Amniotic stem cell (primary cell): ENCODE data around the gene FOXRED1.
"Not testable (repeated sequence)": the region's sequence is repeated elsewhere in the genome, so short reads cannot be mapped to it uniquely, and the experiment has no call there.

Experiments
- DNase-seq: peaks from one replicate; lab custom pipeline; 2025; lab: John Stamatoyannopoulos, UW

Gene FOXRED1

DNA sequence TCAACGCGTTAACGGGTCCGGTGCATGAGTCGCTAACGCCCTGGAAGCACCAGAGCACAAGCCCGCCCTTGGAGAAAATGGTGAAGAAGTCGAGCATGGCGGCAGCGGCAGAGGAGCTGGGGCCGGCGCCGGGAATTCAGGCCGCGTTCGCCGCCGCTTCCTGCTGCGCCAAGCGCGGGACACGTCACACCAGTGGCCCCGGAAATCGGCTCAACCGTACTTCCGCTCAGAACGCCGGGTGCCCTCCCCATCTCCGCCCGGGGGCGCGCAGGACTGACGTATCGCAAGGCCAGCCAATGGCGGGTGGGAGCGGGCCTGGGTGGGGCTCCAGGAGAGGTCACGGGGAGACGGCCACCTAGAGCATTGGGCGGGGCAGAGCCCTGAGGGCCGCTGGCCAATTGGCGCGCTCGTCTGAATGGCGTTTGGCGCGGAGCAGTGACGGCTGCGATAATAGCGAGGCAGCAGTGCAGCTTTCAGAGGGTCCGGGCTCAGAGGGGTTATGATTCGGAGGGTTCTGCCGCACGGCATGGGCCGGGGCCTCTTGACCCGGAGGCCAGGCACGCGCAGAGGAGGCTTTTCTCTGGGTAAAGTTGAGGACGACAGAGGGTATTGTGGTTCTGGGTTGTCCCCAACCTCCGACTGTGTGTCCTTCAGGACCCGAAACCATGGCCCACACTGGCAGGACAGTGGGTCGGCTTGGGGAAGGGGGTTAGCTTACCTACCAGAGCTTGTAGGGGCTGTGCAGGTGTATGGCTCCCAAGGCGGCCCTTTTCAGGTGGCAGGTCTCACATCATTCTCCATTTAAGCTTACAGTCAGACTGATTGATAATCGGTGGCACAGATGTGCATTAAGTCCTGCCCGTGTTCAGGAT is at the start of gene FOXRED1, which contains the start of gene SRPRA:
Gene FOXRED1, plus strand, starts transcription at position 447 of the 872 bp plus-strand sequence. Its CDS starts 53 bp downstream, at position 500.
Gene SRPRA, minus strand, starts transcription at position 188 of the 872 bp plus-strand sequence. Its CDS starts 91 bp downstream, at position 97.
- peak; percentile 99 for DNase-seq

DNA sequence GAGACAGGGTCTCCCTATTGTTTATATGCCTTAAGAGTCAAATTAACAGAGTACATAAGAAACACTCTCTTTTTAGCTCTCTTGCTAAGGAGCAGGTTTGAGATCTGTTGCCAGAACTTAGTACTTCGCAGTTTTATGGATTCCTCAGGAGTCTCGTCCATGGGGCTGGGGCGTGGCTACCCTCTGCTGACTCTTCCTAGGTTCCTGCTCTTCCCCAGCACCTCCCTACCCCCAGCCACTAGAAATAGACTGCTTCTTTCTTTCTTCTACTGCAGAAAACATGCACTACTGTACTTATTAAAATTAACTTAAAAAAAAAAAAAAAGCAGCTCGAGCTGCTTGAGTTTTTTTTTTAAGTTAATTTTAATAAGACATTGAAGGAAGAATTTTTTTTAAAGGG is 49.4 kb upstream of the FOXRED1 start:
- no peak for DNase-seq

DNA sequence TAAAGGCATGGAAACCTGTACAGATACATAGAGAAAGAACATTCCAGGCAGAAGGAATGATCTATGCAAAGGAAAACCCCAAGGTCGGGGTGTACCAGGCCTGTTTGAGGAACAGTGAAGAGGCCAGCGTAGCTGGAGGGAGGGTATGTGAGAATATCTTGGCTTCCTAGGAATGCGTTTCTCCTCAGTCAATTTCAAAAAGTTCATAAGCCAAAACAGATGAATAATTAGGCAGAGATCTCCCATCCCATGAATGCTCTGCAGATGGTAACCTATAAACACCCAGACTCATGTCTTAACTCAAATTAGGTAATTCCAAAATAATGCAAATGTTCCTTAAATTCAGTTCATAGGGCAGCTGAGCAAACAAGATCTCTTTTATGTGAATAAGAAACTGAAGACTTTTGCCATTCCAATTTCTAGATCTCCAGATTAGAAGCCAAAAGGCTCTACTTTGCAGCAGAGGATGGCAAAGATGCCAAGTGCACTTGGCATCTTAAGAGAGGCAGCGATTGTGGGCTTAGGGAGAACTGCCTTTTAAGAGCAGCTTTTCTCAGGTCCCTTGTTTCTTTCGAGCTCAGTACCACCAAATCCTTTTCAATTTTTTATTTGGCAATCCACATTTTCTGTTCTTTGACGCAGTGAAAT is 44.2 kb upstream of the FOXRED1 start:
- DNase-seq: no peak

DNA sequence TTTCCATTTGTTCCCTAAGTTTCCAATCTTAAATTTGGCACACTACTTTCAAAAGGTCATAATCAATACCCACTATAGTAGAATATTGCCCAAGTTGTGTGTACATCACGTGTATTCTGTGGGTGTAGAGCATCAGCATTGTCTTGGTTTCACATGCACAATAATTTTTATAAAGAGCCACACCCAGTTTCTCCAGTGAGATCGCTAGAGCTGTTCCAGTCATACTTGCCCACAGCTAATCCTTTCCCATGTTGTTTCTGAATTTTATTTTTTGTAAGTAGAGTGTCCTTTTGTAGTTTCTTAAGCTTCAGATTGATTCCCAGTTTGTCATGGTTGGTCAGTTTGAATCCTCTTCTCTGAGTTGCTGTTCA is 43.7 kb upstream of the FOXRED1 start:
- DNase-seq: no peak

DNA sequence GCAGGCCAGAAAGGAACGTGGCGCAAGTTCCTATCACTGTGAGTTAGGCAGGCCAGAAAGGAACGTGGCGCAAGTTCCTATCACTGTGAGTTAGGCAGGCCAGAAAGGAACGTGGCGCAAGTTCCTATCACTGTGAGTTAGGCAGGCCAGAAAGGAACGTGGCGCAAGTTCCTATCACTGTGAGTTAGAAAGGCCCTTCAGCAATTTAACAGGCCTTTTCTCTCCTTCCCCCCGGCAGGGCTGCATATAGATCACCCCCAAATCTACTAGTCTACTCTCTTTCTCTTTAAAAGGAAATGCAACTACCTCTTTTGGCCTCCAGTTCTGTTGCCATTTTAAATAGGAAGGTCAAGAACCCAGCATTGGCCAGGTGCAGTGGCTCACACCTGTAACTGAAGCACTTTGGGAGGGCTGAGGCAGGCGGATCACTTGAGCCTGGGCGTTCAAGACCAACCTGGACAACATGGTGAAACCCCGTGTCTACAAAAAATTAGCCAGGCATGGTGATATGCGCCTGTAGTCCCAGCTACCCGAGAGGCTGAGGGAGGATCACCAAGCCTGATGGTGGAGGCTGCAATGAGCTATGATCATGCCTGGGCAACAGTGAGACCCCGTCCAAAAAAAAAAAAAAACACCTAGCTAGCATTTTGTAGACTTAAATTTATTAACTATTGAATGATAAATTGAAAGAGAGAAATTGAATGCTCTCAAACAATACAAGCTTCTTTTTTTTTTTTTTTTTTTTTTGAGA is 42.4 kb upstream of the FOXRED1 start:
- DNase-seq: no peak

DNA sequence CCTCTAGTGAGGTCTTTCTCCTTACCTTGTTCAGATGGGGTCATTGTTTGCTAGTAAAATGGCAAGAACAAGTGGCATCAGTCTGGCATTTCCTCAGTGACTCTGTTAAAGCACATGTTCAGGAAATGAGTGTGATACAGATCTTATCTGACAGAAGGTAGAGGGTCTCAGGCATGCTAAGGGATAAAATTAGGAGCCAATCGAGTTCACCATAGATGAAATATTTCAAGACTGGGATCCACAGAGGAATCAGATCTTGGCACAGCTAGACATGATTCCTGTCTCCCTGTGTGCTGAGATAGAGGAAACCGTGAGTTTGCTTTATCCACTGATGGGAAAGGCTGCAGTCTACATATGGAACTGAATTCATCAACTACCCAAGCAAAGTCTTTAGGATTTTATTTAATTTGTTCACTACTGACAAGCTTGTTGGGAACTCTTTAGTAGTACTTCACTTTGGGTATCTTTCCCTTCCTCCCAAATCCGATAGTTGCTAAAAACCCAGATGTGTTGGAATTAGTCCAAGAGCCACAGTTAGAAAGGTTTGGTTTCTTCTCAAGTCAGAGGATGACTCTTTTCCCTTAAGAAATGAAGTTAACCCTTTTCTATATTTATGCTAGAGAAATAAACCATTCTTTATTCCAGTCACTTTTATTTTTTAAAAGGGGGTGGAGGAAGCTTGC is 39.0 kb upstream of the FOXRED1 start:
- no peak for DNase-seq

DNA sequence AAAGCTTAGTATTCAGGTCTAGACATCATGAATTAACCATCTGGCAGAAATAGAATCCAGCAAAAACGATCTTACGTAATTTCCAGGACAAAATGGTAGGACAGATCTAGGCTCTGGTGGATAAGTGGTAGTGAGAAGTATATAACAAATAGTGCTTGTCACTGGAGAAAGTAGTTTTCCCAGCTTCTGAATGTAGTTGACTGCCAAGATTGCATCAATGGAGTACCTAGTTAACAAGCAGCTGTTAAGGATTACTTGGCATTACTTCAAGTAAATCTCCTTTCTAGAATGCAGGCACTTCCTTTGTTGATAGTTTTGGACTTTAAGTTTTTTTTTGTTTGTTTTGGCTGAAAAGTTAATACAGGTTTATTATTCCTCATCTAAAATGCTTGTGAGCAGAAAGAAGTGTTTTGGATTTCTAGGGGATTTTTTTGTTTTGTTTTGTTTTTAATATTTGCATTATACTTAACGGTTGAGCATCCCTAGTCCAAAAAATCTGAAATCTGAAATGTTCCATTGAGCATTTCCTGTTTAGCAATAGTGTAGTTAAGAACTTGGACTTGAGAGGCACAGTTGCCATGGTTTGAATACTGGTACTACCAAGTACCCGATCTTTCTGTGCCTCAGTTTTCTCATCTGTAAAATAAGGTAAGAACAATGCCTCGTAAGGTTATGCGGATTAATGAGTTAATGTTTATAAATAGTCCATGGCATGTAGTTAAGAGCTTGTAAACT is 37.1 kb upstream of the FOXRED1 start:
- no peak for DNase-seq

DNA sequence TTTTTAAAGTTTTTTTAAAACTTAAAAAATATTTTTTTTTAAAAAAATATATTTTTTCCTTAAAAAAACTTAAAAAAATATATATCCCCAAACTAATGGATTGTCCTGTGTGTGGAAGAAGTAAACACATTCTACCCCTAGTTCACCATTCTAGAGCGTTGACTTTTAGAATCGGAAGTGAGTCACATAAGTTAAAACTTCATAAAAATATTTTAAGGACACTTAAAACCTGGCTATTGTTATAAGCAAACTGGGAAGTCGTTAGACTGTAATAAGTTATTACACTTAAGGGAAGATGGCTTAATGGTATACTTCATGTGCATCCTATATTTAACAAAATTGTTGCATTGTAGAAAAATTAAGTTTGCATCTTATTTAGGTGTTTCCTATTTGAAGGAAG is 36.3 kb upstream of the FOXRED1 start:
- DNase-seq: no peak

DNA sequence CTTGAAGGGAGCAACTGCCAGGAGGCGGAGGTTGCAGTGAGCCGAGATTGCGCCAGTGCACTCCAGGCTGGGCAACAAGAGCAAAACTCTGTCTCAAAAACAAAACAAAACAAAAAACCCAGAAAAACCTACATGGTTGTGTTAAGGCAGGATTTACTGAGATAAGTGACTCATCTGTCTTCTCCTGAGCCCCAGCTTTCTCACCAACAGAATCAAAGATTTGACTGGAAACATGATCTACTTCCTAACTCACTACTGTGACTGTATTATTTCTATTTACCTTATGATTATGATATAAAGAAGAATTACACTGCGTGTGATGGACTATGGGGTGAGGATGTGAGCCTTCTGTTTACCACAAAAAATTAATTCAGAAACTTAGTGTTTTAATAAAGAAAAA is 35.6 kb upstream of the FOXRED1 start:
- DNase-seq: no peak

DNA sequence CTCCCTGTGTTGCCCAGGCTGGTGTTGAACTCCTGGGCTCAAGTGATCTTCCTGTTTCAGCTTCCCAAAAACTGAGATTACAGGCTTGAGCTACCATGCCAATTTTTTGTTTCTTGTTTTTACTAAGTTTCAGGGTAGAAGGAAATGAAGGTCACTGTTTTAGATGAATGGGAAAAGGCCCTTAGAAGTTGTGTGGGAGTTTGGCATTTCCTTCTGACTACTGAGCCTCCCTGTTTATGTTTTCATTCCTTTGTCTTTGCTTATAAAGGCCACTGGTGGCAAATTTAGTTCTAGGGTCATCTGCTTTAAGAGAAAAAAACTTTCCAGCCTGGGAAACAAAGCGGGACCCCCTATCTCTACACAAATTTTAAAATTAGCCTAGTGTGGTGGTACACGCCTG is 22.3 kb upstream of the FOXRED1 start:
- no peak for DNase-seq

DNA sequence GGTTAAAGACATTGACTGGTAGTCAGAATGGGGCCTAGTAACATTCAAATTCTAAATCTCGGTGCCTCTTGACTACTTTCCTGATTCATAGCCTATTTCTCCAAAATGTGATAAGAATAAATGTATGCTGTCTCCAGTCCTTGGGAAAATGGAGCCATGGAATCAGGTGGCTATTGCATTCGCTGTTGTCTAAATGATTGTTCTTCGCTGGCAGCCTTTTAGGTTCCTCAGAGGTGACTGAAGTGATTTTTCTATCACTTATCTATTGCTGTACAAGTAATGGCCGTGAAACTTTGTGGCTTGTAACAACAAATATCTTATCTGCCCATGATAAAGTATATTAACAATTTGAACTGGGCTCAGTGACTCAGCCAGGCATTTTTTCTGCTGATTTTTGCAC is 15.7 kb upstream of the FOXRED1 start:
- DNase-seq: no peak

DNA sequence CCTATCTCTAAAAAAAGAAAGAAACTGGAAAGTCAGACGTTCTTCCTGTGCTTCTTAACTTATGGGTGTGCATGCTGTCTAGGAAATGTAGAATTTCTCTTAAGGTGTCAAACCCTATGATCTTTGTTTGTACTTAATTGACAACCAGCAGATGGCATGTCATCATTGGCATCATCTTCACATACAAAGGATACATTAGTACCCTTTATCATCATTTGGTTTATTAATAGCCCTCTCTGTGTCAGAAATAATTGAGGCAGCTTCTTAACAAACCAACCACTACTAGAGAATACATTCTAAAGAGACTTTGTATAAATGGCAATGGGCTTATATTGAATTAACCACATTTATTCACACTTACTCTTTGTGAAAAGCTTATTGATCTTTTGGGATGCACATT is 14.1 kb upstream of the FOXRED1 start:
- no peak for DNase-seq

DNA sequence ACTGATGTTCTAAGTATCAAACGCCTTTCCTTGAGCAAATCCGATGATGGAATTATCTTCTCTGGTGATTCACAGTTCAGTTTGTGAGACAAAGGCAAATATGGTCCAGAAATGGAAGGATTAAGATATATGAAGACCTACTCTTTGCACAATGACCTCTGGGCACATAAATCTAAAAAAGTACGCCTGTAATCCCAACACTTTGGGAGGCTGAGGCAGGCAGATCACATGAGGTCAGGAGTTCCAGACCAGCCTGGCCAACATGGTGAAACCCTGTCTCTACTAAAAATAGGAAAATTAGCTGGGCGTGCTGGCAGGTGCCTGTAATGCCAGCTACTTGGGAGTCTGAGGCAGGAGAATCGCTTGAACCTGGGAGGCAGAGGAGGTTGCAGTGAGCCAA is 13.4 kb upstream of the FOXRED1 start:
- DNase-seq: not testable (repeated sequence)

DNA sequence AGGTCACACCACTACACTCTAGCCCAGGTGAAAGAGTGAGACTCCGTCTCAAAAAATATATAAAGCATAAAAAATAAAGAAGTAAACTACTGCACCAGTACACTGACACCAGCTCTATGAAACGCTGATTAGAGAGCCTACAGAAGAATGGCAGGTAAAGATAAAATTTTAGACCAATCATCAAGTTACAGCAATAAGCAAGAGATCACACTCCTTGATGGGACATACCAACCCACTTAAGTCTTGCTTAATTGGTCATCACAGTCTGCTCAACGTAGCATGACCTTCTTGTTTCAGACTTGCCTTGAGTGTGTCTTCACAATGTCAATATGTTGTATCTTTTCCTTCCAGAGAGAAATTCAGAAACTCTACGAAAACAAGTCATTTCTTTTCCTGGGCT is 12.7 kb upstream of the FOXRED1 start:
- no peak for DNase-seq

DNA sequence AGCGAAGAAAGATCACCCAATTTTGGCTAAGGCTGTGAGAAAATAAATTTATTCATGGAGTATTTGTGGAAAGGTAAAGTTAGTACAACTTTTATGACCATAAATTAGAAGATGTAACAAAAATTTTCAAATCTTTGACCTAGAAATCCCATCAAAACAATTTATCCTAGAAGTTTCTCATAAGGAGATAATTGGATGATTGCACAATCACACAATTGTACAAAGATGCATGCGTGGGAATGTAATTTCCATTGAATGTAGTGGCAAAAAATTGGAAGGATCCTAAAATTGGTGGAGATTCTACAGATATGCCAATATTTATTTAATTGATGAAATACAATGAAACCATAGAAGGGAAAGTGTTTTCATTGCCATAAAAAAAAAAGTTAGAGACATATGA is 11.8 kb upstream of the FOXRED1 start:
- no peak for DNase-seq

DNA sequence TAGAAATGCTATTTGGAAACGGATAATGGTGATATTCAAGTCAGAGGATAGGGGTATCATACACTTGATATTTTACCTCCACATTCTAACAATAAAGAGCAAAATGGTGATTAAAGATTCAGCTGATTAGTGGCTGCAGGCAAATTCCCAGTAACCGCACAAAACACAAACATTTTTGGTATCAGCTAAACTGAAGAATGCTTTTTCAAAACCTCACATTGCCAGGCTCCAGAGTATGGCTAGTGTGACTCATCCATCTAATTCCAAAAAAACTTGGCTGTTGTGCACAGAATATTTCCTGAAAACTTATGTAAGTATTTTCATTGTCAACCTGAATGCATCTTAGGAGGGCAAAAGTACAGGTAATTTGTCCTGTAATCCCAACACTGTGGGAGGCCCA is 11.2 kb upstream of the FOXRED1 start:
- no peak for DNase-seq

DNA sequence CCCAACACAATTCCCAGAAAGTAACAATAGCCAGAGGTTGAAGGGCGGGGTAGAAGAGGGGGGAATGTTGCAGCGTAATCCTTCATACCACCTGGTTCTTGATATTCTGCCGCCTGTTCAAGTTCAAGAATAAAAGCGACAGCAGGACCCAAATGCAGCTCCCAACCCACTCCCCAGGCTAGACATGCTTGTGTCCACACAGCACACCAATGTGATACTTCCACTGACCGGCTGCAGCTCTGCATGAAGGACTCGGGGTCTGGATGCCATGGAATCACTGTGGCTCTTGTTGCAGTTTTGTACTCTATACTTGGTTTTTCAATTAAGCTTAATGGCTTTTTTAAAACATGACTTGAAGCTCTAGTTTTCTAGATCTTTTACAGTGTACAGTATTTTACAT is 6.7 kb upstream of the FOXRED1 start:
- no peak for DNase-seq

DNA sequence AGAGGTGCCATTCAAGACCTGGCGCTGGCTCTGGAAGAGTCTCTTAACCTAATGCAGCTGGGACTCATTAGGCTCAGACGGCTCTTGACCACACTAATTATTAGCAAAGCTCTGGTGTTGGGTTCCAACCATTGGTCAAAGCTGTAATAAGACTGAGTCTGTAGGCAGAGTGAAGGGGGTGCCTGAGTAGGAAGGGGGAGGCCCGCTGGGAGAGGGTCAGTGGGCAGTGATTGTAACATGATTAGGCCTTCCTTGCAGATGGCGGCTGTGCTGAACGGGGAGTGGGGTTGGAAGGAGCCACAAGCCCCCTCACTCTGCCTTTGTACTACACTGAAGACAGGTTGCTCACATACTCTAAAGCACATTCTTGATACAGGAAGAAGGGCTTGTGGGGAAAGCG is 5.5 kb upstream of the FOXRED1 start:
- DNase-seq: no peak

DNA sequence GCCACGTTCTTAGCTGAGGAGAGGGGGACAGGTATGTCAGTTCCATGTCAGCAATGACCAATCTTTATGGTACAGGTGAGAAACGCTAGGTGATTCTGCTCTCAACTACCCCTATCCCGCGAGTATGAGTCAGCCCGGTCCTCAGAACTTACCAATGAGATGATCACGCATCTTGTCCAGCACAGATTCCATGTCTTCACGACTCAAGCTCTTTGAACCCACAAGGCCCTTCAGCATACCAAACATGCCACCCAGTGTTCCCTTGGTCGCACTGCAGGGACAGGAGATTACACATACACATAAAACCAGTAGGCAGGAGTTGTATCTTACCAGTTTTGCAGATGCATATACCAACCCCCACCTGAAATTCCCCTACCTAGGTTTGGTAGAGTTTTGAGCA is 3.1 kb upstream of the FOXRED1 start:
- DNase-seq: no peak

DNA sequence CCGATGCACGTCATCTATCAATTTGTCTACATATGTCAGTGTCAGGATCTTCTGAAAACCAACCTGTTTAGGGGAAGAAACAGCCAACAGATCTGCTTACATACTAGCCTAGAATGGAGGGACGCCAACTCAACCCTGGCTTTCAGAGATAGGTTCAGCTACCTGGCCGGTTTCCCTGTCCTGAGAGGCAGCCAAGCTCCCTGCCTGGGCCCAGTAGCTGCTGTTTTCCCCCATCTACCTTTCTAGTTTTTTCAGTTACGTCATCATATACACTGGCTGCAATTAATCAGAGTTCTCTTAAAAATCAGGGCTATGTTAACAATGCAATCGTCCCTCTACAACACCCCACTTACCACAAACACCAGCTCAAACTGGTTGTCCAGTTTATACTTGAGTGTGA is 1.3 kb upstream of the FOXRED1 start:
- no peak for DNase-seq

DNA sequence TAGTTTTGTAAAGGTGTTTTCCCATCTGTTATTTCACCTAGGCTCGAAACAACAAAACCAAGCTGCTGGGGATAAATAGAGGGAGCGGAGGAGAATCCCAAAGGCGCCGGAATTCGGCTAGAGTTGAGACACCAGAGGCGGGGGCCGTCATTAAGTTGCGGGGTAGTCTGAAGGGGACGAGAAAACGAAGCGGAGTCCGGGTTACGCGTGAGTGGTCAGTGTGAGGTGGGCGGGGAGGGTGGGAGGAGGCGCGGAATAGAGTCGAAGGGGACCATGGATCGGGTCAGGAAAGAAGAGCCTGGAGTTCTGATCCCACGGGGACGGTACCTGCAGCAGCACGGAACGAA is 620 bp upstream of the FOXRED1 start:
- DNase-seq: no peak

DNA sequence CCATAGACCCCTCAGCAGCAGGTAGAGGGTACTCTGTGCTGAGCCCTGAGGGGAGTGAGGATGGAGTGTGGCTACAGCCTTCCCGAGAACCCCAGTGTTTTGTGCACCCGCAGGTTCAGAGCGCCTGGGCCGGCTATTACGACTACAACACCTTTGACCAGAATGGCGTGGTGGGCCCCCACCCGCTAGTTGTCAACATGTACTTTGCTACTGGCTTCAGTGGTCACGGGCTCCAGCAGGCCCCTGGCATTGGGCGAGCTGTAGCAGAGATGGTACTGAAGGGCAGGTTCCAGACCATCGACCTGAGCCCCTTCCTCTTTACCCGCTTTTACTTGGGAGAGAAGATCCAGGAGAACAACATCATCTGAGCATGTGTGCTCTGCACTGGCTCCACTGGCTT is 8.4 kb downstream of the FOXRED1 start:
- no peak for DNase-seq
